ENCODE measurements around the gene POLL. TPM values are rescaled to one million over a fixed set of nuclear protein-coding genes. Genes with fewer than 3 reads are reported as not detected.

The POLL gene
- total and polyA plus RNA-seq, 2 of the 4 experiments (the other 2 are of a cell fraction): 6.3 to 23.7 TPM

DNA sequence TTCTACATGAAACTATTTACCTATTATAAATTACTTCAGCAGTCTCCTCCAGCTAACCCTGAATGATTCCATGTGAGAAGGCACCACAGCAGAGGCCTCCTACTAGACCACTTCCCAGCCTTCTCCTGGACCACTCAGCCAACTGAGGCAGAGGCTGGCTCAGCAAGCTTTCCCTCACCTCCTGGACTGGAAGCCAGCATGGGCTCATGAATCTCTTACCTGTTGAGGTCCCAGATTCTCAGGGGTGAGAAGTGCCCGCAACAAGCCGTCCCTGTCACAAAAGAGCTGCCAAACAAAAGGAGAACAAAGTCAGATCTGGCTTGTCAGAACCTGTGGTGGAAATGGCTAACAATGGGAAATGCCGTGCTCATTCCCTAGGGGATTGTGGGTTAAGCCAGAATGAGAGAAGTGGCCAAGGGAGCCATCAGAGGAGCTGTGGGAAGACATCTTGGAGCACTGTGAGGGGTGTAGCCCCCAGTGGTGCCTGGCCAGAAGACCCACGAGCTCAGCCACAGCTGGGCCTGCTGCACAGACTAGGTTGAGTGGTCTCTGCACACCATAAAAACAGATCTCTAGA, 36.6 kb upstream of the POLL start (continued):
- TF ChIP-seq SMC3 (IDR thresholded peaks at IDR 0.05; ENCODE audit: low read depth, low read length) (no peak), FOS (IDR thresholded peaks at IDR 0.05; ENCODE audit: low read depth, low read length) (no peak), POLR2A (IDR thresholded peaks at IDR 0.05; ENCODE audit: low read depth, low read length) (no peak)

DNA sequence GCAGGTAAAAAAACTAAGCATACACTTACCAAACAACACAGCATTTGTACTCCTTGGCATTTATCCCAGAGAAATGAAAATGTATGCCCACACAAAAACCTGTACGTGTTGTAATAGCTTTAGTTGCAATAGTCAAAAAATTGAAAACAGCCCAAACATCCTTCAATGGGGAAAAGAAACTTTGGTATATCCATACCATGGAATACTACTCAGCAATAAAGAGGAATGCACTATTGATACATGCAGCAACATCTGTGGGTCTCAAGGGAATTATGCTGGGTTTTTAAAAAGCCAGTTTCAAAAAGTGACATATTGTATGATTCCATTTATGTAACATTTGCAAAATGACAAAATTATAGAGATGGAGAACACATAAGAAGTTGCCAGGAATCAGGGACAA, 35.5 kb upstream of the POLL start:
- Histone ChIP-seq H4K20me1 (ENCODE audit: insufficient read depth, low read length) (peaks cover 3% of the 10 kb centered on the region; the same call in 1 of the 2 replicates), H3K4ac (ENCODE audit: low read depth, low read length) (no peak overlapping the region), H3K27ac (ENCODE audit: insufficient read depth, low read length) (no peak overlapping the region), H3K14ac (replicated peaks; ENCODE audit: low read depth, low read length) (no peak overlapping the region), H3K56ac (ENCODE audit: extremely low read depth, insufficient read depth, low read length) (no peak overlapping the region), H2BK120ac (ENCODE audit: low read depth, low read length) (no peak overlapping the region), H2BK5ac (ENCODE audit: low read depth, low read length, poor library complexity, severe bottlenecking) (no peak overlapping the region), H4K8ac (ENCODE audit: low read depth in 2 of 2, low read length in 2 of 2) (no peak overlapping the region), H4K91ac (ENCODE audit: insufficient read depth, low read depth, low read length) (no peak overlapping the region), H3K23ac (ENCODE audit: low read depth, low read length) (no peak overlapping the region), H3K9me1 (ENCODE audit: insufficient read depth, low read length) (peaks cover 2% of the 10 kb centered on the region; the same call in 1 of the 2 replicates), H2AFZ (replicated peaks; ENCODE audit: low read length, poor library complexity) (no peak overlapping the region), H4K5ac (ENCODE audit: low read depth, low read length) (no peak overlapping the region), H3K36me3 (ENCODE audit: control insufficient read depth, insufficient read depth, low read length) (peaks cover 6% of the 10 kb centered on the region), H2BK15ac (ENCODE audit: low read depth, low read length) (no peak overlapping the region), H3K4me3 (ENCODE audit: insufficient read depth, low read depth, low read length) (no peak overlapping the region), H3K9ac (ENCODE audit: low read depth, low read length) (no peak overlapping the region), H3K18ac (ENCODE audit: low read depth, low read length) (no peak overlapping the region), H3K4me1 (ENCODE audit: control insufficient read depth, insufficient read depth, low read length) (no peaks in the 10 kb centered on the region), H3K79me1 (ENCODE audit: low read depth in 1 of 2, low read length in 2 of 2) (no peaks in the 10 kb centered on the region), H3K27me3 (ENCODE audit: control insufficient read depth, insufficient read depth, low read length) (no peaks in the 10 kb centered on the region), H2AK5ac (ENCODE audit: low read depth, low read length) (no peak overlapping the region), H2BK20ac (ENCODE audit: low read depth, low read length) (no peak overlapping the region), H3K4me2 (ENCODE audit: low read depth, low read length) (no peak overlapping the region), H3K9me3 (ENCODE audit: control insufficient read depth, insufficient read depth, low read length) (no peaks in the 10 kb centered on the region), H2AK9ac (replicated peaks; ENCODE audit: low read depth, low read length, poor library complexity) (no peak overlapping the region)
- dilution Hi-C loops (cut with HindIII; ENCODE audit: low sequenced_read_pairs, unreplicated experiment): no loop called here
- ATAC-seq (ENCODE audit: low read depth) (no peak), DNase-seq (no peak)
- WGBS, 2 experiments (ENCODE audit: extremely low coverage in 2 of 2, insufficient read length in 1 of 2): no CpG with 5 or more reads among the region's 1 CpG
- BruUV-seq (replicated peaks): no TSS peak
- intact Hi-C loops (cut with micrococcal nuclease): no loop called here
- CTCF ChIA-PET: no interaction called here
- POLR2A ChIA-PET (ENCODE audit: unreplicated experiment): no interaction called here
- in situ Hi-C loops (cut with MboI; ENCODE audit: low sequenced_read_pairs): no loop called here
- TF ChIP-seq MAZ (IDR thresholded peaks at IDR 0.05; ENCODE audit: borderline replicate concordance, low read depth, low read length) (no peak), MAFK (IDR thresholded peaks at IDR 0.05; ENCODE audit: low read depth, low read length) (no peak), CEBPB (IDR thresholded peaks at IDR 0.05; ENCODE audit: low read depth, low read length) (no peak), SMC3 (IDR thresholded peaks at IDR 0.05; ENCODE audit: low read depth, low read length) (no peak), FOS (IDR thresholded peaks at IDR 0.05; ENCODE audit: low read depth, low read length) (no peak), POLR2A (IDR thresholded peaks at IDR 0.05; ENCODE audit: low read depth, low read length) (no peak), MXI1 (IDR thresholded peaks at IDR 0.05; ENCODE audit: borderline replicate concordance, low read depth, low read length) (no peak), BHLHE40 (IDR thresholded peaks at IDR 0.05; ENCODE audit: low read depth, low read length) (no peak), RFX5 (IDR thresholded peaks at IDR 0.05; ENCODE audit: low read depth, low read length) (no peak), CHD1 (IDR thresholded peaks at IDR 0.05; ENCODE audit: low read depth, low read length) (no peak), RAD21 (IDR thresholded peaks at IDR 0.05; ENCODE audit: low read length) (no peak), NFE2L2 (IDR thresholded peaks at IDR 0.05; ENCODE audit: low read depth, low read length) (no peak)
- TF ChIP-seq, protein P1, sequence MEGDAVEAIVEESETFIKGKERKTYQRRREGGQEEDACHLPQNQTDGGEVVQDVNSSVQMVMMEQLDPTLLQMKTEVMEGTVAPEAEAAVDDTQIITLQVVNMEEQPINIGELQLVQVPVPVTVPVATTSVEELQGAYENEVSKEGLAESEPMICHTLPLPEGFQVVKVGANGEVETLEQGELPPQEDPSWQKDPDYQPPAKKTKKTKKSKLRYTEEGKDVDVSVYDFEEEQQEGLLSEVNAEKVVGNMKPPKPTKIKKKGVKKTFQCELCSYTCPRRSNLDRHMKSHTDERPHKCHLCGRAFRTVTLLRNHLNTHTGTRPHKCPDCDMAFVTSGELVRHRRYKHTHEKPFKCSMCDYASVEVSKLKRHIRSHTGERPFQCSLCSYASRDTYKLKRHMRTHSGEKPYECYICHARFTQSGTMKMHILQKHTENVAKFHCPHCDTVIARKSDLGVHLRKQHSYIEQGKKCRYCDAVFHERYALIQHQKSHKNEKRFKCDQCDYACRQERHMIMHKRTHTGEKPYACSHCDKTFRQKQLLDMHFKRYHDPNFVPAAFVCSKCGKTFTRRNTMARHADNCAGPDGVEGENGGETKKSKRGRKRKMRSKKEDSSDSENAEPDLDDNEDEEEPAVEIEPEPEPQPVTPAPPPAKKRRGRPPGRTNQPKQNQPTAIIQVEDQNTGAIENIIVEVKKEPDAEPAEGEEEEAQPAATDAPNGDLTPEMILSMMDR (conservative IDR thresholded peaks at IDR 0.05; ENCODE audit: low read depth, low read length): no peak
- TF ChIP-seq, protein P2, sequence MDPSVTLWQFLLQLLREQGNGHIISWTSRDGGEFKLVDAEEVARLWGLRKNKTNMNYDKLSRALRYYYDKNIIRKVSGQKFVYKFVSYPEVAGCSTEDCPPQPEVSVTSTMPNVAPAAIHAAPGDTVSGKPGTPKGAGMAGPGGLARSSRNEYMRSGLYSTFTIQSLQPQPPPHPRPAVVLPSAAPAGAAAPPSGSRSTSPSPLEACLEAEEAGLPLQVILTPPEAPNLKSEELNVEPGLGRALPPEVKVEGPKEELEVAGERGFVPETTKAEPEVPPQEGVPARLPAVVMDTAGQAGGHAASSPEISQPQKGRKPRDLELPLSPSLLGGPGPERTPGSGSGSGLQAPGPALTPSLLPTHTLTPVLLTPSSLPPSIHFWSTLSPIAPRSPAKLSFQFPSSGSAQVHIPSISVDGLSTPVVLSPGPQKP (IDR thresholded peaks at IDR 0.05; ENCODE audit: borderline replicate concordance, low read depth, low read length): no peak

Data from IMR-90 (cell line).